Cardiac fibroblast (primary cell): ENCODE data around the gene JOSD2.

ENCODE experiments used
- DNase-seq, 2 donors: peaks; one replicate each; pipeline versions ENCODE4 v3.0.0 to v3.0.0-alpha.2; 2010; ENCODE audit warnings: low read depth in 2 of 2
- H3K4me3 ChIP-seq, 2 donors: replicated peaks in 1 of 2; 1 replicate in 1 of 2; 2 replicates in 1 of 2; pipeline ENCODE4 v1.5.1; 2011; ENCODE audit warnings: low read depth in 2 of 2, low read length in 2 of 2, mild to moderate bottlenecking in 2 of 2, moderate library complexity in 1 of 2
- CTCF ChIP-seq: IDR thresholded peaks from one replicate; pipeline ENCODE4 v1.5.1; 2011; ENCODE audit warnings: low read depth, mild to moderate bottlenecking, low read length, inconsistent platforms

JOSD2 gene

GRCh38 chr19:50555450-50556281 lies 44.7 kb upstream of the JOSD2 start:
- TF ChIP-seq CTCF, result no peak
- peak in 1 of 2 donors; percentile 16 for DNase-seq
- peak overlapping the region; percentile 19 to 42 for H3K4me3 ChIP-seq

DNA sequence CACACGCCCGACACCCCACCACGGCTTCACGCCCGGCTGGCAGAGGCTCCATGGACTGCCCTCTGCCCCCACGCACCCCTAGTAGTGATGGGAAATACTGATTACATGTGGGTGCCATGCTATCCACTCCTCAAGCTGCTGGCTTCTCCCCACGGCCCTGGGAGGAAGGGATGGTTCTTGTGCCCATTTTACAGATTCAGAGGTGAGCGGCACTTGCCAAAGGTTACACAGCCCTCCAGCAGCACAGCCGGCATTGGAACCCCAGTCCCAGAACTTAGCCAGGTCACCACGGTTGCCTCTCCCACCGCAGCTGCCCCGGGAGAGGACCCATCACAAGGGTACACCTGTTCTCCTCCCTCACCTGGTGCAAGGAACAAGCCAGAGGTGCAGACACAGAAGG lies 44.0 kb upstream of the JOSD2 start:
- no peak for TF ChIP-seq CTCF
- no peak overlapping the region for H3K4me3 ChIP-seq

GRCh38 chr19:50554212-50554611 lies 43.2 kb upstream of the JOSD2 start:
- no peak for TF ChIP-seq CTCF
- H3K4me3 ChIP-seq, result no peak overlapping the region
- DNase-seq, result no peak

More for the DNA sequence above, 44.0 kb upstream of the JOSD2 start:
- no peak for DNase-seq

GRCh38 chr19:50553134-50553703 lies 42.2 kb upstream of the JOSD2 start:
- H3K4me3 ChIP-seq, result no peak overlapping the region
- no peak for DNase-seq
- no peak for TF ChIP-seq CTCF

DNA sequence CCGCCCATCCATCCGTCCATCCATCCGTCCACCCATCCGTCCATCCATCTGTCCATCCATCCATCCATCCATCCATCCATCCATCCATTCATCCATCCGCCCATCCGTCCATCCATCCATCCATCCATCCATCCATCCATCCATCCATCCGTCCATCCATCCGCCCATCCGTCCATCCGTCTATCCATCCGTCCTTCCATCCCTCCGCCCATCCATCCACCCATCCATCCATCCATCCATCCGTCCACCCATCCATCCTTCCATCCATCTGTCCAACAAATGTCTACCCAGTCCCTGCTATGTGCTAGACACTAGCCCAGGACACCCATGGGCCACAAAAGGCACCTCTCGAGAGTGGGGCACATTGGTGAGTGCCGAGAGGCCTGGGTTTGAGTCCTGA lies 41.5 kb upstream of the JOSD2 start:
- H3K4me3 ChIP-seq, result no peak overlapping the region
- no peak for TF ChIP-seq CTCF
- DNase-seq, result no peak

GRCh38 chr19:50551715-50552187 lies 40.8 kb upstream of the JOSD2 start:
- peak in 1 of 2 donors; percentile 12 for DNase-seq
- H3K4me3 ChIP-seq, result no peak overlapping the region
- TF ChIP-seq CTCF, result no peak
